HL-60/S4 (cell line): Measurements from ENCODE around the gene PKNOX2.

Experiments used
- in situ Hi-C: fragments of 300-500 bp; cut with MboI; formaldehyde crosslinking; loops from 2 replicates; pipeline ENCODE4 v1.14.3; 2022; ENCODE audit warnings: low sequenced_read_pairs

Gene PKNOX2

DNA sequence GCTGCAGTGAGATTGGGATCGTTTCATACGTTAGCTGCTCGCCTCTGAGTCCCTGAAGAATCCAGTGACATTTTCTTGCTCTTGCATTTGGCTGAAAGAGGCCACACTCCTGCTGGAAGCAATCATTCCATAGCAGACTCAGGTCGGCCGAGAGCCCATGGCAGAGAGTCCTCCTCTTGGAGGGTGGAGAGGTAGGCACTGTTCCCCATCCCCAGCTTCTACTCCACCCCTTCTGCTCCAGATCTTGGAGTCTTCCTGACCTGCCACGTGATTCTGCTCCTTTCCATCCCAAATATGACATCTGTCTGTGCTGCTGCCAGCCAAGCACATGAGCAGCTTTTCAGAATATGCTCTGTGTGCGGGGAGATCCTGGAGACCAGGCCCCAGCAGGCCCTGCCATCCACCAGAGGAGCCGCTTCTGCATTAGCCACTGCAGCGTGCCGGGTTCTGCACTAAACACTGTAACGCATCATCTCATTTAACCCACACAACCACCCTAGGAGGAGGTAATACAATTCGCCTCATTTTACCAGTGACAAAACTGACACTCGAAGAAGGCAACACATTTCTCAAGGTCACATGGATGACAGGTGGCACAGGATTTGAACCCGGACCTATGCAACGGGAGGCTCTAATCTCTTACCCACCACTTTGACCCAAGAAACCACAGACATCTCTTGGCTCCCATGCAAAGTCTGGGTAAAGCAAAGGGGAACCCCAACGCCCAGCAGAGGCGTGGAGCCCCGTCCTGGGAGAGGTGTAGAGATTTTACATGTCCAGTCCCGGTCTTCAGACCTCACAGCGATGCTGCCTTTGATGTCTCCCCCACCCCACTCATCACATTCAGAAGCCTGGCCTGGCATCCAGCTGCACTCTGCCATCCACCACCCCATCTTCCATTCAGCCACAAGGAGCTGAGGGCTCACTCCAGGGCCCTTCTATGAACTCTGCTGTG lies 252.7 kb downstream of the PKNOX2 start:
- in situ Hi-C loops: no loop called here

DNA sequence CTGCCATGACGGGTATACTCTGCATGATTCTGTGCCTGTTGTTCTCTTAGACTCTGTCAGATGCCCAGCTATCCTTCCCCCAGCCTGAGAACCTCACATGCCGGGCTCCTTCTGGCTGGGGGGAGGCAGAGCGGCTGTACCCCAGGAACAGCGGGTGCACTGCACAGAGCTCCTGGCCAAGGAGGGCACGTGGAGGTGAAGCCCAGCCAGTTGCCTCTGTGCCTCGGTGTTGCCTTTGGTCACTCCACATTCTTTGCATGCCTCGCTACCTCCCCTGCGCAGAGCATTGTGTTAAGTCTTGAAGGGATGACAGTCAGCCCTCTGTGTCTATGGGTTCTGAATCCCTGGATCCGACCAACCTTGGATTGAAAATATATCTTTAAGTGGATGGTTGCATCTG lies 253.8 kb downstream of the PKNOX2 start:
- in situ Hi-C loops: no loop called here

GRCh38 chr11:125422681-125423080 lies 258.1 kb downstream of the PKNOX2 start:
- in situ Hi-C loops: no loop called here

GRCh38 chr11:125423247-125423849 lies 258.8 kb downstream of the PKNOX2 start:
- in situ Hi-C loops: no loop called here

- in situ Hi-C loops: no loop called here
These were observed 261.1 kb downstream of the PKNOX2 start for GRCh38 chr11:125425601-125426000.

DNA sequence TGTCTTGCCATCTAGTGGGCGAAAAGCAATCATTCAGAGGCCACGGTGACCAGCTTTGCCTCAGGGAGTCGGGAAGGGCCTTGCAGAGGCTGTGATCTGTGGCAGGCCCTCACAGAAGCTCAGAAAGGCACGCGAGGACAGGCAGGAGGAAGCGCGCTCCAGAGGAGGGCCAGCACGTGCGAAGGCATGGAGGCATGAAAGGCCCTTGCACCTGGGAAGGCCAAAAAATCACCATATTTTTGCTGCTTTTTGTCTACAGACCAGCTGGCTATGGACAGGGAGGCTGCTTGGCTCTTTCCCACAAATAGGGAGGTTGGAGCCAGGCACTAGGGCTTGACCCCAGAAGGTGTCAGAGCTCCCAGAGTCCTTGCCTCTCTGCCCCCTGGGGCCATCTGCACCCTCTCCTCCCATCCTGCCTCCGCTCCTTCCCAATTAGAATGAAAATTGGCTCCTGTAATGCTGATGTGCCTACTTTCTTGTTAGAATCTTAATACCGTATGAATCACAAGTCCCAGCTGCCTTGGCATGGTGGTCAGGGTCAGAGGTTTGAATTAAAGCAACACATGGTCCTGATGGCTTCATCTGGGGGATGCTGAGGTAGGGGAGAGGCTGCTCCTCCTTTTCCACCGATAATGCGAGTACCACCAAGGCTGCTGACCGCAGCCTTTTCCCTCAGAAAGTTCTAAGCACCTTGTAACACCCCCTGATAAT lies 262.4 kb downstream of the PKNOX2 start:
- in situ Hi-C loops: no loop called here

- in situ Hi-C loops: no loop called here
These were observed 264.1 kb downstream of the PKNOX2 start for GRCh38 chr11:125428486-125429173.

- in situ Hi-C loops: no loop called here
These were observed 264.7 kb downstream of the PKNOX2 start for GRCh38 chr11:125429174-125429707.

DNA sequence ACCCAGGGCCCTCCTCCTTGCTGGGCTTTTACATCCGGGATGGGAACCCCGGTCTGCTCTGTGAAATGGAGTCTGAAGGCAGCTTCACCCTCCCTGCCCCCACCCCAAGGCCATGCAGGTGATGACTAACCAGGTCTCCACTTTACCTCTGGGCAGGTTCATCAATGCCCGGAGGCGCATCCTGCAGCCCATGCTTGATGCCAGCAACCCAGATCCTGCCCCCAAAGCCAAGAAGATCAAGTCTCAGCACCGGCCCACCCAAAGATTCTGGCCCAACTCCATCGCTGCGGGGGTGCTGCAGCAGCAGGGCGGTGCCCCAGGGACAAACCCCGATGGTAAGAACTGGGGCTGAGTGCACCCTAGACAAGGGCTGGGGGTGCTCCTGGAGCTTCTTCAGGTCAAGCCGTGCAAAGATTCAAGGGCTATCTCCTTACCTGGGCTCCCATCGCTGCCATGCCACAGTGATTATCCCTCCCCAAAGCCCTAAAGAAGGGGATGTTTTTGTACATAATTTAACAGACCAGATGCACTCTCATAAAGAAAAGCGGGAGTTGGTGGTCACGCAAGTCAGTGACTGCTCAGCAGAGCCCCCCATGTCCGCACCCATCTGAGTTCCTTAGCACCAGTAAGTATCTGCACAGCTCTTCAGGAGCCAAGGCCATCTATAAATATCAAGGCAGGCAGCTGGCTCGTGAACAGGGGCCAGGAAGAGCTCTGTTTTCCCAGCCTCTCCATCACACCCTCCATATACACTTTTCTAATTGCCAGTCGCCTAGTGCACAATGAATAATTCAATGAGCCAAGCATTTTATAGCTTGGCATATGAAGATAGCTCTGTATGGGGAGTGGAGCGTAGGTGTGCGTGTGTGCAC lies 265.5 kb downstream of the PKNOX2 start:
- in situ Hi-C loops: no loop called here

DNA sequence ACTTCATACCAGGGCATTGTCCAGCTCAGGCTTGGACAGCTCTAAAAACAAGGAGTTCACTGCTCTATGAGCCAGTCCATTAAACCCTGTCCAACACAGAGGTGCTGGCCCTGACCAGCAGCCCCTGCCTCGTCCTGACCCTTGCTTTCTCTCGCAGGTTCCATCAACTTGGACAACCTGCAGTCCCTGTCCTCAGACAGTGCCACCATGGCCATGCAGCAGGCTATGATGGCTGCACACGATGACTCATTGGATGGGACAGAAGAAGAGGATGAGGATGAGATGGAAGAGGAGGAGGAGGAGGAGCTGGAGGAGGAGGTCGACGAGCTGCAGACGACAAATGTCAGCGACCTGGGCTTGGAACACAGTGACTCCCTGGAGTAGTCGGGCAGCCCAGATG lies 266.5 kb downstream of the PKNOX2 start:
- in situ Hi-C loops: no loop called here

DNA sequence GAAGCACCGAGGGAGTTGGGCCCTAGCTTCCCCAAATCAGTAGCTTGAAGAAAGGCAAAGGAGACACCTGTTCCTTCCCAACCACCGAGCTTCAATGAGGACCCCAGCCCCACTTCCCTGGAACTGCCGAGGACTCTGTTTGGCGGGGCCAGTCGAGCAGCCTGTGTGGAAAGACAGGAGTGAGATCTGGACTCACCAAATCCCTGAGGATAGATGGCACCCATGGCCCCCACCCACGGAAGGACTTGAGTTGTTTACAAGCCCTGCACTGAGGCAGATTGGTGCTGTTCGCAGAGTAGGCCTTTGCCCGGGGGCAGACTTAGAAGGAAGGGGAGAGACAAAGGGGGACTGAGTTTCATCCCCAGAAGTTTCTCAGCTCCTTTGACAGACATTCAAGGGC lies 266.9 kb downstream of the PKNOX2 start:
- in situ Hi-C loops: no loop called here

DNA sequence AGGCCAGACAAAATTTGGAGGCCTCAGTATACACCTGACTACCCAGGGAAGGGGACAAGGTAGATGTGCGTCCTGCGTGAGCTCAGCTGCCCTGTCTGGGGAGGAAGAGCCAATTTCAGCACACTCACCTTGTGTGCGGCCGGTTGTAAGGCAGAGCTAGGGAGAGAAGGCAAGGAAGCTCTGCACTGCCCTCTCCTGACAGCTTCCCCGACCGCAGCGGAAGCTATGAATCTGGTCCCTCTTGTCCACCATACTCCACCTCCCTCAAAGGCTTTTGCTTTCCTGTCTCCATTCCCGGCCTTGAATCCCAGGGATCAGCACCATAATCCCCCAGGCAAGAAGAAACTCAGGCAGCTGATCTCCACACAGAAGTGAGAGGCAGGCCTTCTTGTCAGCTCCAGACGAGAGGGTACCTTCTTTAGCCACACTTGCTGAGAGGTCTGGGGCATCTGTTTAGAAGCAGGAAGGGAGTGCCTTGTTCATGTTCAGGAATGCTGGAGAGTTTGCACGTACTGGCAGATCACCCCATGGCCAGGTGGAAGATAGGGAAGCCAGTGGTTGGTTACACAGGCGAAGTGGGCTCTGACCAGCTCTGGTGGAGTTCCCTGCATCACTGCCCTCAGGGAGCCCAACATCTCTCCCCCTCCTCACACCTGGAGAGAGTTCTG lies 269.0 kb downstream of the PKNOX2 start:
- in situ Hi-C loops: no loop called here

- in situ Hi-C loops: no loop called here
These were observed 271.1 kb downstream of the PKNOX2 start for GRCh38 chr11:125435461-125436238.

- in situ Hi-C loops: no loop called here
These were observed 277.3 kb downstream of the PKNOX2 start for GRCh38 chr11:125441648-125442410.

DNA sequence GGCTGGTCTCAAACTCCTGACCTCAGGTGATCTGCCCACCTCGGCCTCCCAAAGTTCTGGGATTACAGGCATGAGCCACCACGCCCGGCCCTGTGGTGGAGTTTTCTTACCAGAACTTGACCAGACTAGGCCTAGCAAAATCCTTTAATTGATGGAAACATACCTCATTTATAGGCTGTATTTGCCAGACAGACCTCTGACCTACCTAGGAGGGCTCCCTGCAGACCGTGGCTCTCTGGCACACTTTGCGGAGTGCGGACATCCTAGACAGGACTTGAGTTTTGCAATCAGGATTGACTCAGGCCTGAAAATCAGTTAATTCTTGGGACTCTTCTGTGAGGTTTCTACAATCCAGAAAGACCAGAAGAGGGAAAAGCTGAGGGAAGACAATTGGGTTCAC lies 278.4 kb downstream of the PKNOX2 start:
- in situ Hi-C loops: no loop called here

- in situ Hi-C loops: no loop called here
These were observed 279.3 kb downstream of the PKNOX2 start for GRCh38 chr11:125443767-125444311.

DNA sequence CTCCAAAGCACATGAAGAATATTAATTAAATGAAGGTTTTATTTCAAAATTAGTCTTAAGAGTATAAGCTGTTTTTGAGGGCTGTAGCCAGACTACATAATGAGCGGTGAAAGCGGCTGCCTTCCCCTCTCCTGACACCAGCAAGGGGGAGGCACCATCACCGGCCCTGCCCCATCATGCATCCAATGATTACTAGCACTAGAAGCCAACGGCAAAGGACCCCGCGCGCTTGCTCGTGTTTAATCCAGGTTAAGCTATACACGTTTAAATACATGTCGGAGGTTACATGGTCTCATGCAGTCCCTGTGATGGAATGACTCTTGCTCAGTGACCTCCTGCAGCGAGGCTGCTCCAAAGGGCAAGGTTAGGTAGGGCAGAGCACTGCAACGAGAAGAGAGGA lies 281.2 kb downstream of the PKNOX2 start:
- in situ Hi-C loops: no loop called here

DNA sequence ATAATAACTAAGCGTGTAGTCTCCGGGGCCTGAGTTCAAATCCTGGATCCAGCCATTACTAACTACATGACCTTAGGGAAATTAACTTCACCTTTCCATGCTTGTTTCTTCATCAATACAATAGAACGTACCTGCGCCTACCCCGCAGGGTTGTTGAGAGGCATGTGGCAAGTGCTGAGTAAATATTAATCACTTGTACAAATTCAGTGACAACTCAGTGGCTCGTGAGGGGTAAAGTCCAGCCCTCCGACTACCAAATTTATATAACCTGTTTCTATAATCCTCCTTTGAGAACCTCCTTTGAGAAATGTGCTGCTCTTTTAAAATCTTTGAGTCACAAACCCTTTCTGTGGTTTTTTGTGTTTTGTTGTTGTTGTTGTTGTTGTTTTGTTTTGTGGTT lies 281.7 kb downstream of the PKNOX2 start:
- in situ Hi-C loops: no loop called here
